Karpas-422 (cell line): ENCODE measurements around the gene NOL4L. TPM values are rescaled to one million over a fixed set of nuclear protein-coding genes. Genes with fewer than 3 reads are reported as not detected.

Source experiments
- DNase-seq: peaks from one replicate; pipeline ENCODE4 v3.0.0-alpha.2; 2015
- H2AFZ ChIP-seq: fragments of 200-600 bp; sonication (generic); 2 replicates; pipeline ENCODE4 v1.6.1; 2014; ENCODE audit warnings: antibody characterized with exemption, low read length, mixed read lengths
- H3K27ac ChIP-seq: fragments of 200-600 bp; sonication (generic); 2 replicates; pipeline ENCODE4 v1.5.1; 2014; ENCODE audit warnings: mild to moderate bottlenecking, low read length, moderate library complexity
- H3K27me3 ChIP-seq: fragments of 200-600 bp; sonication (generic); 2 replicates; pipeline ENCODE4 v1.6.1; 2014; ENCODE audit warnings: low read length, mixed read lengths
- H3K36me3 ChIP-seq: fragments of 200-600 bp; sonication (generic); 2 replicates; pipeline ENCODE4 v1.6.1; 2014; ENCODE audit warnings: low read length, mixed read lengths; ENCODE audit not compliant: insufficient read depth
- H3K4me1 ChIP-seq: fragments of 200-600 bp; sonication (generic); 2 replicates; pipeline ENCODE4 v1.6.1; 2014; ENCODE audit warnings: mild to moderate bottlenecking, low read length, mixed read lengths
- H3K4me2 ChIP-seq: fragments of 200-600 bp; sonication (generic); 2 replicates; pipeline ENCODE4 v1.6.1; 2014; ENCODE audit warnings: low read length, low read depth, mild to moderate bottlenecking; ENCODE audit not compliant: poor library complexity, severe bottlenecking
- H3K4me3 ChIP-seq: fragments of 200-600 bp; sonication (generic); 2 replicates; pipeline ENCODE4 v1.5.1; 2014; ENCODE audit warnings: mild to moderate bottlenecking, antibody characterized with exemption, low read length, mixed read lengths
- H3K79me2 ChIP-seq: fragments of 200-600 bp; sonication (generic); 2 replicates; pipeline ENCODE4 v1.6.1; 2014; ENCODE audit warnings: mild to moderate bottlenecking, low read length, mixed read lengths
- H3K9ac ChIP-seq: fragments of 200-600 bp; sonication (generic); 2 replicates; pipeline ENCODE4 v1.6.0; 2014; ENCODE audit warnings: low read length
- H3K9me2 ChIP-seq: fragments of 200-600 bp; sonication (generic), shearing (Covaris generic); replicated peaks from 2 replicates; pipeline ENCODE4 v1.6.0; 2014; ENCODE audit warnings: mild to moderate bottlenecking, low read length, moderate library complexity; ENCODE audit not compliant: insufficient read depth
- H3K9me3 ChIP-seq: fragments of 300-700, 200-600 bp; sonication (generic); 2 replicates; pipeline ENCODE4 v1.6.1; 2014; ENCODE audit warnings: low read length, mixed read lengths
- H4K20me1 ChIP-seq: fragments of 200-600 bp; sonication (generic); 2 replicates; pipeline ENCODE4 v1.6.1; 2014; ENCODE audit warnings: mild to moderate bottlenecking, antibody characterized with exemption, low read length, low read depth; ENCODE audit not compliant: insufficient read depth
- total RNA-seq: library from RNA; depleted of rRNA; stranded (reverse); fragments of >200 nt; shearing (Covaris generic); gene quantifications from 2 replicates; pipeline ENCODE4 v1.2.3, GENCODE V29; 2014; ENCODE audit warnings: low replicate concordance

The NOL4L gene
- total RNA-seq, 1 experiment from 2014 or later, result 1.5 TPM

- peak; percentile 71 for DNase-seq
- H3K9me3 ChIP-seq, result no peaks in the 10 kb centered on the region
- peaks cover 11% of the 10 kb centered on the region for H3K4me1 ChIP-seq
- H3K4me2 ChIP-seq, result no peak overlapping the region
- no peaks in the 10 kb centered on the region for H3K27me3 ChIP-seq
- no peaks in the 10 kb centered on the region for H3K36me3 ChIP-seq
- no peak overlapping the region for H2AFZ ChIP-seq
- no peak overlapping the region for H3K4me3 ChIP-seq
- H3K9ac ChIP-seq, result no peak overlapping the region
- no peaks in the 10 kb centered on the region for H3K79me2 ChIP-seq
- no peak overlapping the region for H3K27ac ChIP-seq
- no peaks in the 10 kb centered on the region for H4K20me1 ChIP-seq
- no peaks in the 10 kb centered on the region for H3K9me2 ChIP-seq
These were observed 63.2 kb downstream of the NOL4L start for GRCh38 chr20:32521780-32522525.

- Histone ChIP-seq H3K9me2 (no peaks in the 10 kb centered on the region), H2AFZ (no peak overlapping the region), H3K79me2 (no peaks in the 10 kb centered on the region), H3K27me3 (no peaks in the 10 kb centered on the region), H3K36me3 (no peaks in the 10 kb centered on the region), H3K27ac (no peak overlapping the region), H3K4me1 (peaks cover 11% of the 10 kb centered on the region), H4K20me1 (no peaks in the 10 kb centered on the region), H3K9me3 (no peaks in the 10 kb centered on the region), H3K4me2 (no peak overlapping the region), H3K4me3 (no peak overlapping the region), H3K9ac (no peak overlapping the region)
- no peak for DNase-seq
These were observed 64.3 kb downstream of the NOL4L start for GRCh38 chr20:32520927-32521203.

- no peak for DNase-seq
- peaks cover 11% of the 10 kb centered on the region for H3K4me1 ChIP-seq
- H4K20me1 ChIP-seq, result no peaks in the 10 kb centered on the region
- H3K4me2 ChIP-seq, result no peak overlapping the region
- no peaks in the 10 kb centered on the region for H3K36me3 ChIP-seq
- no peak overlapping the region for H3K27ac ChIP-seq
- no peaks in the 10 kb centered on the region for H3K27me3 ChIP-seq
- no peak overlapping the region for H3K4me3 ChIP-seq
- H2AFZ ChIP-seq, result no peak overlapping the region
- no peak overlapping the region for H3K9ac ChIP-seq
- H3K9me2 ChIP-seq, result no peaks in the 10 kb centered on the region
- no peaks in the 10 kb centered on the region for H3K9me3 ChIP-seq
- no peaks in the 10 kb centered on the region for H3K79me2 ChIP-seq
These were observed 65.8 kb downstream of the NOL4L start for GRCh38 chr20:32519381-32519730.

GRCh38 chr20:32518593-32519380 is 66.3 kb downstream of the NOL4L start:
- Histone ChIP-seq H2AFZ (no peak overlapping the region), H3K36me3 (no peaks in the 10 kb centered on the region), H3K9ac (no peak overlapping the region)

GRCh38 chr20:32517914-32518592 is 67.1 kb downstream of the NOL4L start:
- Histone ChIP-seq H3K9me3 (no peaks in the 10 kb centered on the region), H3K4me1 (peaks cover 8% of the 10 kb centered on the region), H3K9ac (no peak overlapping the region), H3K36me3 (no peaks in the 10 kb centered on the region), H3K9me2 (no peaks in the 10 kb centered on the region), H4K20me1 (no peaks in the 10 kb centered on the region), H2AFZ (no peak overlapping the region), H3K27me3 (no peaks in the 10 kb centered on the region), H3K4me3 (no peak overlapping the region), H3K79me2 (no peaks in the 10 kb centered on the region), H3K27ac (no peak overlapping the region), H3K4me2 (no peak overlapping the region)
- DNase-seq, result no peak

More at GRCh38 chr20:32518593-32519380, 66.3 kb downstream of the NOL4L start:
- no peak overlapping the region for H3K4me2 ChIP-seq
- H3K27ac ChIP-seq, result no peak overlapping the region
- no peaks in the 10 kb centered on the region for H3K27me3 ChIP-seq
- no peaks in the 10 kb centered on the region for H4K20me1 ChIP-seq
- H3K4me1 ChIP-seq, result peaks cover 11% of the 10 kb centered on the region
- no peaks in the 10 kb centered on the region for H3K9me2 ChIP-seq
- H3K4me3 ChIP-seq, result no peak overlapping the region
- no peaks in the 10 kb centered on the region for H3K79me2 ChIP-seq
- DNase-seq, result no peak
- no peaks in the 10 kb centered on the region for H3K9me3 ChIP-seq

- H3K4me1 ChIP-seq, result peaks cover 3% of the 10 kb centered on the region; the same call in 1 of the 2 replicates
- H2AFZ ChIP-seq, result no peak overlapping the region
- no peak for DNase-seq
- no peaks in the 10 kb centered on the region for H3K9me2 ChIP-seq
- H3K4me3 ChIP-seq, result no peak overlapping the region
- no peak overlapping the region for H3K9ac ChIP-seq
- H3K36me3 ChIP-seq, result no peaks in the 10 kb centered on the region
- no peaks in the 10 kb centered on the region for H4K20me1 ChIP-seq
- no peaks in the 10 kb centered on the region for H3K9me3 ChIP-seq
- H3K27me3 ChIP-seq, result no peaks in the 10 kb centered on the region
- no peak overlapping the region for H3K4me2 ChIP-seq
- no peaks in the 10 kb centered on the region for H3K79me2 ChIP-seq
- H3K27ac ChIP-seq, result no peak overlapping the region
These were observed 67.6 kb downstream of the NOL4L start for GRCh38 chr20:32517518-32517873.

GRCh38 chr20:32516583-32517517 is 68.3 kb downstream of the NOL4L start:
- Histone ChIP-seq H3K27me3 (no peaks in the 10 kb centered on the region), H3K4me2 (no peak overlapping the region), H4K20me1 (no peaks in the 10 kb centered on the region), H3K27ac (no peak overlapping the region), H3K9me3 (no peaks in the 10 kb centered on the region), H3K9ac (no peak overlapping the region), H2AFZ (no peak overlapping the region), H3K4me3 (no peak overlapping the region), H3K9me2 (no peaks in the 10 kb centered on the region), H3K36me3 (no peaks in the 10 kb centered on the region), H3K4me1 (no peaks in the 10 kb centered on the region), H3K79me2 (no peaks in the 10 kb centered on the region)
- no peak for DNase-seq
